Suprapubic skin (tissue), 3 donors: Measurements from ENCODE around the gene MORC2.

ENCODE experiments used
- CTCF ChIP-seq, 2 donors: fragments of 200-600 bp in 1 of 2; fragments of 450-650 bp in 1 of 2; sonication (generic) in 1 of 2; IDR thresholded peaks; one replicate each; pipeline ENCODE4 v1.5.1; 2016 to 2019; ENCODE audit warnings: antibody characterized with exemption in 2 of 2, mild to moderate bottlenecking in 1 of 2, moderate library complexity in 1 of 2
- POLR2A ChIP-seq, 2 donors: fragments of 450-650 bp; IDR thresholded peaks; one replicate each; pipeline ENCODE4 v1.6.1; 2017; ENCODE audit warnings: antibody characterized with exemption in 2 of 2, mild to moderate bottlenecking in 2 of 2, moderate library complexity in 2 of 2

- no peak for TF ChIP-seq POLR2A (IDR thresholded peaks at IDR 0.05)
- TF ChIP-seq CTCF (IDR thresholded peaks at IDR 0.05) = no peak
Measured at GRCh38 chr22:30882184-30882717, 86.3 kb downstream of the MORC2 start.
